GM23338 (cell line): Measurements from ENCODE around the gene MAMDC2. TPM values are rescaled to one million over a fixed set of nuclear protein-coding genes. Genes with fewer than 3 reads are reported as not detected.

Source experiments
- ATAC-seq: fragments of 200-7000 bp; cut with Tn5 transposase; 3 replicates; pipeline ENCODE4 v1.9.1; 2020
- DNase-seq: peaks from one replicate; pipeline ENCODE4 v3.0.0-alpha.2; 2015; ENCODE audit warnings: low spot score
- H2AFZ ChIP-seq: fragments of 200-600 bp; sonication (generic); 2 replicates; pipeline ENCODE4 v1.8.0; 2016; ENCODE audit warnings: antibody characterized with exemption, mild to moderate bottlenecking, moderate library complexity
- H3F3A ChIP-seq: fragments of 200-600 bp; sonication (generic); replicated peaks from 2 replicates; pipeline ENCODE4 v1.8.0; 2017; ENCODE audit warnings: antibody characterized with exemption, mixed run types, low read depth
- H3K27ac ChIP-seq: fragments of 200-600 bp; sonication (generic); 2 replicates; pipeline ENCODE4 v1.6.1; 2016; ENCODE audit warnings: low read depth
- H3K27me3 ChIP-seq: fragments of 200-600 bp; sonication (generic); 2 replicates; pipeline ENCODE4 v1.8.0; 2016; ENCODE audit warnings: mild to moderate bottlenecking, mixed run types, moderate library complexity; ENCODE audit not compliant: insufficient read depth
- H3K36me3 ChIP-seq: fragments of 200-600 bp; sonication (generic); 2 replicates; pipeline ENCODE4 v1.8.0; 2016; ENCODE audit warnings: mild to moderate bottlenecking; ENCODE audit not compliant: insufficient read depth
- H3K4me1 ChIP-seq: fragments of 200-600 bp; sonication (generic); 2 replicates; pipeline ENCODE4 v1.8.0; 2016; ENCODE audit warnings: mild to moderate bottlenecking, moderate library complexity; ENCODE audit not compliant: insufficient read depth
- H3K4me2 ChIP-seq: fragments of 200-600 bp; sonication (generic); 2 replicates; pipeline ENCODE4 v1.7.1; 2017; ENCODE audit warnings: mixed run types
- H3K4me3 ChIP-seq: fragments of 200-600 bp; sonication (generic); 2 replicates; pipeline ENCODE4 v1.6.1; 2016; ENCODE audit warnings: mixed run types
- H3K79me2 ChIP-seq: fragments of 200-600 bp; sonication (generic); replicated peaks from 2 replicates; pipeline ENCODE4 v1.8.0; 2017; ENCODE audit warnings: mild to moderate bottlenecking; ENCODE audit not compliant: insufficient read depth
- H3K9me2 ChIP-seq: fragments of 200-600 bp; sonication (generic); 2 replicates; pipeline ENCODE4 v1.8.0; 2017; ENCODE audit not compliant: insufficient read depth
- H4K20me1 ChIP-seq: fragments of 200-600 bp; sonication (generic); replicated peaks from 2 replicates; pipeline ENCODE4 v1.8.0; 2017; ENCODE audit warnings: mild to moderate bottlenecking; ENCODE audit not compliant: insufficient read depth
- H3K27ac Mint-ChIP-seq: 2 replicates; pipeline ENCODE4 v1.8.0; 2020; ENCODE audit warnings: inconsistent platforms, mild to moderate bottlenecking, moderate library complexity, mixed read lengths
- H3K27me3 Mint-ChIP-seq: 3 replicates; pipeline ENCODE4 v1.8.0; 2022; ENCODE audit warnings: low read depth, mild to moderate bottlenecking, moderate library complexity, mixed read lengths, inconsistent platforms; ENCODE audit not compliant: insufficient read depth, poor library complexity
- H3K36me3 Mint-ChIP-seq: 3 replicates; pipeline ENCODE4 v1.8.0; 2021; ENCODE audit warnings: low read depth, mild to moderate bottlenecking, inconsistent platforms, moderate library complexity, mixed read lengths
- H3K4me1 Mint-ChIP-seq: 3 replicates; pipeline ENCODE4 v1.8.0; 2020; ENCODE audit warnings: mild to moderate bottlenecking, inconsistent platforms, mixed read lengths
- H3K4me3 Mint-ChIP-seq: 3 replicates; pipeline ENCODE4 v1.8.0; 2021; ENCODE audit warnings: moderate library complexity, mild to moderate bottlenecking, inconsistent platforms, mixed read lengths
- H3K9me3 Mint-ChIP-seq: 3 replicates; pipeline ENCODE4 v1.8.0; 2020; ENCODE audit warnings: moderate library complexity, mild to moderate bottlenecking, inconsistent platforms, mixed read lengths
- CREB1 ChIP-seq: fragments of 250-450 bp; sonication (Bioruptor Pico); IDR thresholded peaks from 2 replicates; pipeline ENCODE4 v1.5.0; 2020; ENCODE audit warnings: low read depth, mild to moderate bottlenecking, moderate library complexity
- CTCF ChIP-seq, 2 experiments: fragments of 200-600 bp in 1 of 2; sonication (generic) in 1 of 2; conservative IDR thresholded peaks; 2 replicates each; pipeline versions ENCODE4 v1.5.1 to v1.6.1; 2016 to 2017; ENCODE audit warnings: antibody characterized with exemption in 2 of 2, low read depth in 2 of 2, mild to moderate bottlenecking in 2 of 2, moderate library complexity in 1 of 2
- EZH2 ChIP-seq: fragments of 200-600 bp; sonication (generic); IDR thresholded peaks from one replicate; pipeline ENCODE4 v1.8.0; 2017; ENCODE audit warnings: antibody characterized with exemption, mild to moderate bottlenecking, low read depth; ENCODE audit not compliant: unreplicated experiment
- JUNB ChIP-seq: IDR thresholded peaks from one replicate; pipeline ENCODE4 v1.6.1; 2016; ENCODE audit warnings: antibody characterized with exemption; ENCODE audit not compliant: unreplicated experiment
- POLR2AphosphoS5 ChIP-seq: IDR thresholded peaks from 2 replicates; pipeline ENCODE4 v1.6.1; 2016; ENCODE audit warnings: antibody characterized with exemption, low read depth
- STAT1 ChIP-seq: IDR thresholded peaks from one replicate; pipeline ENCODE4 v1.6.1; 2016; ENCODE audit warnings: antibody characterized with exemption; ENCODE audit not compliant: unreplicated experiment
- ZNF331 ChIP-seq: fragments of 250-450 bp; sonication (Bioruptor Pico); IDR thresholded peaks from 2 replicates; pipeline ENCODE4 v1.5.0; 2020; ENCODE audit warnings: low read depth, mild to moderate bottlenecking, moderate library complexity
- polyA plus RNA-seq: library from polyadenylated mRNA; unstranded; fragments of >200 nt; fragmentation: Nextera tagmentation; extraction: Ambion mirVana; gene quantifications from 2 replicates; pipeline ENCODE4 v1.2.1, GENCODE V29; 2016
- total RNA-seq: library from RNA; depleted of rRNA; stranded (reverse); fragments of >200 nt; shearing (Covaris generic); gene quantifications from 2 replicates; pipeline ENCODE4 v1.2.3, GENCODE V29; 2014
- TF ChIP-seq, protein P1 (sequence below): fragments of 250-450 bp; sonication (Bioruptor Pico); IDR thresholded peaks from 2 replicates; pipeline ENCODE4 v1.5.0; 2020; ENCODE audit warnings: mild to moderate bottlenecking, moderate library complexity

The MAMDC2 gene
- total and polyA plus RNA-seq, 2 experiments from 2014 or later = 7.7 to 19.6 TPM

DNA sequence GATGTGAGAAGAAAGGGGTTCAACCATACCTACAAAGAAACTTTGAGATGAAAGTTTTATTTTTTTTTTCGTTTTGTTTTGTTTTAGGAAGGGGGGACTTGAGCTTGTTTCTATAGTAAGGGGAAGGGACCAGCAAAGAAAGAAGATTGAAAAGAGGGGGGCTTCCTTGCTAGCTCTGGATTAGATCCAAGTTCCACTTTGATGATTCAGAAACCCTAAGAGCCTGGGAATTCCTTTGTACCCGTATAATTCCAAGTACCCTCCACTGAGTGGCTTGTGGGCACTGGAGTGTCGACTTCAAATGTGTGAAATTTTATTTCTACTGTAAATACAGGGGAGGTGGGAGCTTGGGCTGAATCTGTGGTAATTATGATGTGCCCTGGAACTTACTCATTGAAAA lies 10.9 kb downstream of the MAMDC2 start (continued):
- TF ChIP-seq, protein P1, sequence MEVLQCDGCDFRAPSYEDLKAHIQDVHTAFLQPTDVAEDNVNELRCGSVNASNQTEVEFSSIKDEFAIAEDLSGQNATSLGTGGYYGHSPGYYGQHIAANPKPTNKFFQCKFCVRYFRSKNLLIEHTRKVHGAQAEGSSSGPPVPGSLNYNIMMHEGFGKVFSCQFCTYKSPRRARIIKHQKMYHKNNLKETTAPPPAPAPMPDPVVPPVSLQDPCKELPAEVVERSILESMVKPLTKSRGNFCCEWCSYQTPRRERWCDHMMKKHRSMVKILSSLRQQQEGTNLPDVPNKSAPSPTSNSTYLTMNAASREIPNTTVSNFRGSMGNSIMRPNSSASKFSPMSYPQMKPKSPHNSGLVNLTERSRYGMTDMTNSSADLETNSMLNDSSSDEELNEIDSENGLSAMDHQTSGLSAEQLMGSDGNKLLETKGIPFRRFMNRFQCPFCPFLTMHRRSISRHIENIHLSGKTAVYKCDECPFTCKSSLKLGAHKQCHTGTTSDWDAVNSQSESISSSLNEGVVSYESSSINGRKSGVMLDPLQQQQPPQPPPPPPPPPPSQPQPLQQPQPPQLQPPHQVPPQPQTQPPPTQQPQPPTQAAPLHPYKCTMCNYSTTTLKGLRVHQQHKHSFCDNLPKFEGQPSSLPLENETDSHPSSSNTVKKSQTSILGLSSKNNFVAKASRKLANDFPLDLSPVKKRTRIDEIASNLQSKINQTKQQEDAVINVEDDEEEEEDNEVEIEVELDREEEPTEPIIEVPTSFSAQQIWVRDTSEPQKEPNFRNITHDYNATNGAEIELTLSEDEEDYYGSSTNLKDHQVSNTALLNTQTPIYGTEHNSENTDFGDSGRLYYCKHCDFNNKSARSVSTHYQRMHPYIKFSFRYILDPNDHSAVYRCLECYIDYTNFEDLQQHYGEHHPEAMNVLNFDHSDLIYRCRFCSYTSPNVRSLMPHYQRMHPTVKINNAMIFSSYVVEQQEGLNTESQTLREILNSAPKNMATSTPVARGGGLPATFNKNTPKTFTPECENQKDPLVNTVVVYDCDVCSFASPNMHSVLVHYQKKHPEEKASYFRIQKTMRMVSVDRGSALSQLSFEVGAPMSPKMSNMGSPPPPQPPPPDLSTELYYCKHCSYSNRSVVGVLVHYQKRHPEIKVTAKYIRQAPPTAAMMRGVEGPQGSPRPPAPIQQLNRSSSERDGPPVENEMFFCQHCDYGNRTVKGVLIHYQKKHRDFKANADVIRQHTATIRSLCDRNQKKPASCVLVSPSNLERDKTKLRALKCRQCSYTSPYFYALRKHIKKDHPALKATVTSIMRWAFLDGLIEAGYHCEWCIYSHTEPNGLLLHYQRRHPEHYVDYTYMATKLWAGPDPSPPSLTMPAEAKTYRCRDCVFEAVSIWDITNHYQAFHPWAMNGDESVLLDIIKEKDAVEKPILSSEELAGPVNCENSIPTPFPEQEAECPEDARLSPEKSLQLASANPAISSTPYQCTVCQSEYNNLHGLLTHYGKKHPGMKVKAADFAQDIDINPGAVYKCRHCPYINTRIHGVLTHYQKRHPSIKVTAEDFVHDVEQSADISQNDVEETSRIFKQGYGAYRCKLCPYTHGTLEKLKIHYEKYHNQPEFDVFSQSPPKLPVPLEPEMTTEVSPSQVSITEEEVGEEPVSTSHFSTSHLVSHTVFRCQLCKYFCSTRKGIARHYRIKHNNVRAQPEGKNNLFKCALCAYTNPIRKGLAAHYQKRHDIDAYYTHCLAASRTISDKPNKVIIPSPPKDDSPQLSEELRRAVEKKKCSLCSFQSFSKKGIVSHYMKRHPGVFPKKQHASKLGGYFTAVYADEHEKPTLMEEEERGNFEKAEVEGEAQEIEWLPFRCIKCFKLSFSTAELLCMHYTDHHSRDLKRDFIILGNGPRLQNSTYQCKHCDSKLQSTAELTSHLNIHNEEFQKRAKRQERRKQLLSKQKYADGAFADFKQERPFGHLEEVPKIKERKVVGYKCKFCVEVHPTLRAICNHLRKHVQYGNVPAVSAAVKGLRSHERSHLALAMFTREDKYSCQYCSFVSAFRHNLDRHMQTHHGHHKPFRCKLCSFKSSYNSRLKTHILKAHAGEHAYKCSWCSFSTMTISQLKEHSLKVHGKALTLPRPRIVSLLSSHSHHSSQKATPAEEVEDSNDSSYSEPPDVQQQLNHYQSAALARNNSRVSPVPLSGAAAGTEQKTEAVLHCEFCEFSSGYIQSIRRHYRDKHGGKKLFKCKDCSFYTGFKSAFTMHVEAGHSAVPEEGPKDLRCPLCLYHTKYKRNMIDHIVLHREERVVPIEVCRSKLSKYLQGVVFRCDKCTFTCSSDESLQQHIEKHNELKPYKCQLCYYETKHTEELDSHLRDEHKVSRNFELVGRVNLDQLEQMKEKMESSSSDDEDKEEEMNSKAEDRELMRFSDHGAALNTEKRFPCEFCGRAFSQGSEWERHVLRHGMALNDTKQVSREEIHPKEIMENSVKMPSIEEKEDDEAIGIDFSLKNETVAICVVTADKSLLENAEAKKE (CRISPR knock-in tag) = no peak
- no peak for TF ChIP-seq ZNF331 (CRISPR knock-in tag)

DNA sequence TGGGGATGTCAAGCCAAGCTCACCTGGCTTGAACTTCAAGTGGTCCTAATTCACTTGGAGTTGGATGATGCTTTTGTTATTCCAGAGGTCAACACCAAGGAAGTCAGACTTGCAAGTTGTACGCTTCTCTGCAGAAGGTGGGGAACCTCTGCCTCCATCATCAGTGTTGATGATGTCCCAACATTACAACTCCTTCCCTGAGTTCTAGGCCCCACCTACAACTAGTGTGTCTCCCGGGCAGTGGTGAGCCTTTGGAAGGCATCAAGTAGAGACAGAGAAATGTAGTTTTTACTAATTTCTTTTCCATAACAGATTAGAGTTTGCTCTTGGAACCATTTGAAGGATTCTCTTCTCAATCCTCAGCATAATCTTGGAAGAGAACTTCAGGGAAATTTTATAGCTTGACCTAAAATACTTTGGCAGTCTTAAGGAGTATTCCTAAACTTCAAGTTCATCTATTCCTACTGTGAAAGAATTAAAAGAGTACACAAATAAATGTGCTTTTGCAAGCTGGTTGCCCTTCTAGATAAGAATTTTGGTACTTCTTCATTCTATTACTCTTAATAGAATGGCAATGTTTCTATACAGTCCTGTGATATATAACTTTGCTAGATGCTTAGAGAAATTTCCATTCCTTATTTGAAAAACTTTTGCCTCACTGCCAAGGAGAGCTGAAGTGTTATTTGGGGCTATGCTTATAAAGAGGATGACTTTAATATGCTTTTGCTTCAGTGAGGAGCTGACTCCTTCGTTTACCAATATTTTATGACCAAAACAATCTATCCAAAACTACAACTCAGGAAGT lies 12.0 kb downstream of the MAMDC2 start:
- Mint-ChIP-seq H3K9me3 (peaks cover 6% of the 10 kb centered on the region; the same call in 2 of the 3 replicates), H3K27me3 (peaks cover 4% of the 10 kb centered on the region), H3K36me3 (peaks cover 13% of the 10 kb centered on the region), H3K4me3 (no peak overlapping the region), H3K4me1 (peaks cover 3% of the 10 kb centered on the region), H3K27ac (no peak overlapping the region)
- Histone ChIP-seq H4K20me1 (no peaks in the 10 kb centered on the region), H3K9me2 (peaks cover 11% of the 10 kb centered on the region; the same call in 1 of the 2 replicates), H3K4me2 (no peak overlapping the region), H3K27me3 (no peaks in the 10 kb centered on the region), H3F3A (no peaks in the 10 kb centered on the region), H3K27ac (no peak overlapping the region), H2AFZ (no peak overlapping the region), H3K79me2 (peaks cover 3% of the 10 kb centered on the region; the same call in 1 of the 2 replicates), H3K36me3 (no peaks in the 10 kb centered on the region), H3K4me1 (peaks cover 10% of the 10 kb centered on the region; the same call in 1 of the 2 replicates), H3K4me3 (no peak overlapping the region)
- no peak for ATAC-seq
- no peak for DNase-seq
- TF ChIP-seq CREB1 (CRISPR knock-in tag) (no peak), POLR2AphosphoS5 (no peak), CTCF (conservative IDR thresholded peaks at IDR 0.05; ENCODE audit: low read depth in 2 of 2) (no peak), JUNB (no peak), EZH2 (no peak), STAT1 (no peak)
